HL-60 (cell line): ENCODE data around the gene RCOR2.

Experiments used
- CTCF ChIP-seq: IDR thresholded peaks from one replicate; pipeline ENCODE4 v1.5.1; 2011; ENCODE audit warnings: low read length, control low read depth, inconsistent platforms; ENCODE audit not compliant: insufficient read depth
- POLR2AphosphoS5 ChIP-seq: IDR thresholded peaks from 2 replicates; pipeline ENCODE4 v1.6.1; 2012; ENCODE audit warnings: low read depth
- REST ChIP-seq: IDR thresholded peaks from 2 replicates; pipeline ENCODE4 v1.6.1; 2012; ENCODE audit warnings: low read depth; ENCODE audit not compliant: insufficient replicate concordance

- TF ChIP-seq CTCF = no peak
- no peak for TF ChIP-seq POLR2AphosphoS5
- TF ChIP-seq REST = no peak
Observed at GRCh38 chr11:63931876-63932275, 14.9 kb upstream of the RCOR2 start.
